ENCODE measurements around the gene C9orf72. TPM values are rescaled to one million over a fixed set of nuclear protein-coding genes. Genes with fewer than 3 reads are reported as not detected.
"Not testable (repeated sequence)": the region's sequence is repeated elsewhere in the genome, so short reads cannot be mapped to it uniquely, and the experiment has no call there.

C9orf72 gene
- total RNA-seq, result 10 to 100 TPM; 13.7 to 16.4 TPM

- peak; percentile 92 for DNase-seq
- Mint-ChIP-seq H3K27ac (peak within 1 kb of the TSS; percentile 100), H3K4me3 (peak within 1 kb of the TSS; percentile 98), H3K27me3 (no peaks in the 10 kb centered on the region), H3K4me1 (peaks cover 19% of the 10 kb centered on the region), H3K36me3 (no peaks in the 10 kb centered on the region), H3K9me3 (peaks cover 2% of the 10 kb centered on the region)
- peak; percentile 59 for ATAC-seq (ENCODE audit: low read depth)
- POLR2A ChIA-PET, result interaction anchor here (0.8 to 2.3 kb wide), 7 partner anchors 9 to 681 kb away, joined by 3 to 9 read pairs (median 4); partner anchors contain the start of gene IFT74
These were observed at the start of gene C9orf72 for GRCh38 chr9:27572918-27573633. C9orf72 (minus strand) TSS chr9:27573481; CDS start chr9:27567120, 6,361 bp downstream.

GRCh38 chr9:27622693-27623340 is 49.5 kb upstream of the C9orf72 start:
- Mint-ChIP-seq H3K9me3 (no peaks in the 10 kb centered on the region), H3K27me3 (no peaks in the 10 kb centered on the region), H3K36me3 (no peaks in the 10 kb centered on the region), H3K27ac (no peak overlapping the region), H3K4me3 (no peak overlapping the region), H3K4me1 (no peaks in the 10 kb centered on the region)
- no peak for DNase-seq
- no peak for ATAC-seq (ENCODE audit: low read depth)
- POLR2A ChIA-PET, result no interaction called here

GRCh38 chr9:27619743-27620142 is 46.5 kb upstream of the C9orf72 start:
- no peak for ATAC-seq (ENCODE audit: low read depth)
- no peak overlapping the region for H3K27ac Mint-ChIP-seq
- H3K36me3 Mint-ChIP-seq, result no peaks in the 10 kb centered on the region
- DNase-seq, result no peak
- no peaks in the 10 kb centered on the region for H3K27me3 Mint-ChIP-seq
- no peak overlapping the region for H3K4me3 Mint-ChIP-seq
- H3K4me1 Mint-ChIP-seq, result no peaks in the 10 kb centered on the region
- POLR2A ChIA-PET, result no interaction called here
- H3K9me3 Mint-ChIP-seq, result no peaks in the 10 kb centered on the region

- Mint-ChIP-seq H3K4me3 (no peak overlapping the region), H3K36me3 (no peaks in the 10 kb centered on the region), H3K27ac (no peak overlapping the region), H3K9me3 (no peaks in the 10 kb centered on the region), H3K27me3 (peaks cover 2% of the 10 kb centered on the region), H3K4me1 (no peaks in the 10 kb centered on the region)
- DNase-seq (no peak), ATAC-seq (ENCODE audit: low read depth) (no peak)
- POLR2A ChIA-PET, result no interaction called here
These were observed 44.8 kb upstream of the C9orf72 start for GRCh38 chr9:27618066-27618465.

GRCh38 chr9:27614551-27614950 is 41.3 kb upstream of the C9orf72 start:
- no peaks in the 10 kb centered on the region for H3K4me1 Mint-ChIP-seq
- POLR2A ChIA-PET, result no interaction called here
- DNase-seq, result no peak
- H3K4me3 Mint-ChIP-seq, result no peak overlapping the region
- H3K9me3 Mint-ChIP-seq, result no peaks in the 10 kb centered on the region
- H3K27me3 Mint-ChIP-seq, result peaks cover 6% of the 10 kb centered on the region
- no peaks in the 10 kb centered on the region for H3K36me3 Mint-ChIP-seq
- no peak overlapping the region for H3K27ac Mint-ChIP-seq
- ATAC-seq (ENCODE audit: low read depth), result no peak

- H3K27ac Mint-ChIP-seq; ATAC-seq (ENCODE audit: low read depth); H3K4me3 Mint-ChIP-seq; H3K4me1 Mint-ChIP-seq; POLR2A ChIA-PET; H3K36me3 Mint-ChIP-seq; DNase-seq; H3K9me3 Mint-ChIP-seq: not testable (repeated sequence)
- peaks cover 14% of the 10 kb centered on the region for H3K27me3 Mint-ChIP-seq
These were observed 38.8 kb upstream of the C9orf72 start for GRCh38 chr9:27612036-27612435.

- ATAC-seq (ENCODE audit: low read depth), result no peak
- Mint-ChIP-seq H3K4me1 (no peaks in the 10 kb centered on the region), H3K27ac (no peak overlapping the region), H3K4me3 (no peak overlapping the region), H3K27me3 (peaks cover 14% of the 10 kb centered on the region), H3K9me3 (no peaks in the 10 kb centered on the region), H3K36me3 (no peaks in the 10 kb centered on the region)
- no peak for DNase-seq
- POLR2A ChIA-PET, result no interaction called here
These were observed 37.3 kb upstream of the C9orf72 start for GRCh38 chr9:27610622-27611021.

GRCh38 chr9:27602954-27603353 is 29.7 kb upstream of the C9orf72 start:
- ATAC-seq (ENCODE audit: low read depth), result no peak
- Mint-ChIP-seq H3K4me3 (no peak overlapping the region), H3K9me3 (no peaks in the 10 kb centered on the region), H3K27me3 (peaks cover 6% of the 10 kb centered on the region), H3K4me1 (no peaks in the 10 kb centered on the region), H3K36me3 (no peaks in the 10 kb centered on the region), H3K27ac (no peak overlapping the region)
- no peak for DNase-seq
- POLR2A ChIA-PET, result no interaction called here

- no peaks in the 10 kb centered on the region for H3K4me1 Mint-ChIP-seq
- H3K27me3 Mint-ChIP-seq, result peaks cover 6% of the 10 kb centered on the region
- no peak overlapping the region for H3K27ac Mint-ChIP-seq
- DNase-seq (no peak), ATAC-seq (ENCODE audit: low read depth) (no peak)
- POLR2A ChIA-PET, result no interaction called here
- H3K4me3 Mint-ChIP-seq, result no peak overlapping the region
- H3K9me3 Mint-ChIP-seq, result no peaks in the 10 kb centered on the region
- no peaks in the 10 kb centered on the region for H3K36me3 Mint-ChIP-seq
These were observed 29.0 kb upstream of the C9orf72 start for GRCh38 chr9:27602142-27602861.

- no peak overlapping the region for H3K4me3 Mint-ChIP-seq
- H3K4me1 Mint-ChIP-seq, result no peaks in the 10 kb centered on the region
- no peak overlapping the region for H3K27ac Mint-ChIP-seq
These were observed 28.1 kb upstream of the C9orf72 start for GRCh38 chr9:27601396-27601795.

GRCh38 chr9:27600256-27600655 is 27.0 kb upstream of the C9orf72 start:
- Mint-ChIP-seq H3K4me1 (no peaks in the 10 kb centered on the region), H3K27me3 (peaks cover 6% of the 10 kb centered on the region), H3K9me3 (no peaks in the 10 kb centered on the region), H3K36me3 (no peaks in the 10 kb centered on the region), H3K4me3 (no peak overlapping the region), H3K27ac (no peak overlapping the region)
- DNase-seq (no peak), ATAC-seq (ENCODE audit: low read depth) (no peak)
- POLR2A ChIA-PET, result no interaction called here

More at GRCh38 chr9:27601396-27601795, 28.1 kb upstream of the C9orf72 start:
- POLR2A ChIA-PET, result no interaction called here
- Mint-ChIP-seq H3K27me3 (peaks cover 6% of the 10 kb centered on the region), H3K36me3 (no peaks in the 10 kb centered on the region), H3K9me3 (no peaks in the 10 kb centered on the region)
- DNase-seq, result no peak
- no peak for ATAC-seq (ENCODE audit: low read depth)

- no peaks in the 10 kb centered on the region for H3K36me3 Mint-ChIP-seq
- no peak for ATAC-seq (ENCODE audit: low read depth)
- peaks cover 6% of the 10 kb centered on the region for H3K27me3 Mint-ChIP-seq
- no peak for DNase-seq
- H3K9me3 Mint-ChIP-seq, result no peaks in the 10 kb centered on the region
- no peak overlapping the region for H3K4me3 Mint-ChIP-seq
- no peak overlapping the region for H3K27ac Mint-ChIP-seq
- no peaks in the 10 kb centered on the region for H3K4me1 Mint-ChIP-seq
- POLR2A ChIA-PET, result no interaction called here
These were observed 26.6 kb upstream of the C9orf72 start for GRCh38 chr9:27599870-27600238.

GRCh38 chr9:27599102-27599869 is 26.0 kb upstream of the C9orf72 start:
- H3K4me1 Mint-ChIP-seq, result no peaks in the 10 kb centered on the region
- ATAC-seq (ENCODE audit: low read depth), result no peak
- H3K27ac Mint-ChIP-seq, result no peak overlapping the region

More at GRCh38 chr9:27599102-27599869, 26.0 kb upstream of the C9orf72 start:
- DNase-seq, result no peak
- H3K9me3 Mint-ChIP-seq, result no peaks in the 10 kb centered on the region
- H3K4me3 Mint-ChIP-seq, result no peak overlapping the region
- peaks cover 6% of the 10 kb centered on the region for H3K27me3 Mint-ChIP-seq
- H3K36me3 Mint-ChIP-seq, result no peaks in the 10 kb centered on the region
- POLR2A ChIA-PET, result no interaction called here
